H1 (cell line): Measurements from ENCODE around the gene CXCL12. TPM values are rescaled to one million over a fixed set of nuclear protein-coding genes. Genes with fewer than 3 reads are reported as not detected.

Experiments used
- ASH2L ChIP-seq: fragments of 200-600, 300-600 bp; sonication (generic); IDR thresholded peaks from one replicate; pipeline ENCODE4 v1.7.1; 2017; ENCODE audit warnings: low read length
- BRCA1 ChIP-seq: IDR thresholded peaks from 2 replicates; pipeline ENCODE4 v1.6.1; 2012; ENCODE audit warnings: low read depth, low read length, improper control_type of control experiment
- CHD7 ChIP-seq: fragments of 300-600 bp; sonication (generic); IDR thresholded peaks from 2 replicates; pipeline ENCODE4 v1.7.1; 2012; ENCODE audit warnings: low read length, moderate library complexity, mild to moderate bottlenecking, inconsistent platforms; ENCODE audit not compliant: insufficient replicate concordance
- EGR1 ChIP-seq: IDR thresholded peaks from 2 replicates; pipeline ENCODE4 v1.6.1; 2011; ENCODE audit warnings: low read depth, low read length, borderline replicate concordance
- NRF1 ChIP-seq: IDR thresholded peaks from 2 replicates; pipeline ENCODE4 v1.6.1; 2011; ENCODE audit warnings: mild to moderate bottlenecking, low read depth, low read length, improper control_type of control experiment
- polyA plus RNA-seq, 7 experiments: library from polyadenylated mRNA; depleted of rRNA in 3 of 7; stranded (reverse) in 5 of 7; unstranded in 2 of 7; fragments of >200 nt in 5 of 7; fragments of 200-250 nt in 2 of 7; gene quantifications; 1 replicate in 5 of 7; 2 replicates in 1 of 7; 4 replicates in 1 of 7; pipeline versions ENCODE4 v1.2.1 to v1.2.3, GENCODE V29; 2011 to 2013; ENCODE audit warnings: missing spikeins in 2 of 7, mixed read lengths in 2 of 7
- total RNA-seq: library from RNA; stranded (reverse); fragmentation: NEBNext Ultra II Directional; extraction: Animal tissue kit (Norgen Biotek cat#: 25700); gene quantifications from 2 replicates; pipeline ENCODE4 v1.2.1, GENCODE V29; 2021

CXCL12 gene
- total and polyA plus RNA-seq, 2 of the 8 experiments (the other 6 are each of a cell fraction or from before 2014, with no cell fraction given), result 51.4 to 53.8 TPM

DNA sequence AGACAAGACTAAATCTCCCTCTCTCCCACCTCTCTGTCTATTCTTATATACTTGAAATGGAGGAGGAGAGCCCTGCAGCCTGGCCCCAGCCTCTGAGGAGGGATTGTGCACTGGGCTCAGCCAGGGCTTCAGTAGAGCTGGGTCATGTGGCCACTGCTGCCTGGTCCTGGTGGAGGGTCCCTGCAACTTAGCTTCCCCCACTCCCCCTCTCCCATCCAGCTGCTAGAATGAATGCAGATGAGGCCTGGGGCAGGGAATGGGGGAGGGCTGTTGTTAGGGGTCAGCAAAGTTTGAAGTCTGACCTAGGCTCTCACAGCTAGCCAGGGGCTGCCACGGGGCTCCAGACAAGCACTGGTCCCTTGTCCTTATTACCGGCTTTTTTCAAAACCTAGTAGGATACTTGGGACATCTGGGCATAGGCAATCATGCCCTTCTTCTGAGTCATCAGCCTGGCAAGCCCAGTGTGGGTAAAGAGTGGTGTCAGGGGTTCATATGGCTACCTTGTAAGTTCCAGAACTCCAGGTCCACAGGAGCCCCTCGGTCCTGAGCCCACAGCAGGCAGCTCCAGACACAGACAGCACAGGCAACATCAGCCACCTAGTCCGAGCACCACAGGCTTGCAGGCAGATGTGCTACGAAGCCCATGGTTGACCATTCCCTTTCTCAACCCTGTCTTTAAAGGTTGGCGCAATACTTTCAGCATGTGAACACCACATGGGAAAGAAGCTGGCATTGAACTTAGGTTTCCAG, 12.8 kb upstream of the CXCL12 start (continued):
- TF ChIP-seq CHD7 (no peak), BRCA1 (no peak), ASH2L (no peak), NRF1 (no peak), EGR1 (no peak)
